OCI-LY7 (cell line): Measurements from ENCODE around the gene TTC39A.

Experiments used
- CTCF ChIP-seq: fragments of 200-600 bp; sonication (generic); conservative IDR thresholded peaks from 2 replicates; pipeline ENCODE4 v1.5.1; 2014; ENCODE audit warnings: mild to moderate bottlenecking, antibody characterized with exemption, low read length, moderate library complexity, mixed read lengths
- EZH2phosphoT487 ChIP-seq: fragments of 200-600 bp; sonication (generic); IDR thresholded peaks from 2 replicates; pipeline ENCODE4 v1.6.1; 2018; ENCODE audit warnings: low read depth, borderline replicate concordance, mild to moderate bottlenecking, mixed run types, antibody characterized with exemption, low read length, moderate library complexity, mixed read lengths

DNA sequence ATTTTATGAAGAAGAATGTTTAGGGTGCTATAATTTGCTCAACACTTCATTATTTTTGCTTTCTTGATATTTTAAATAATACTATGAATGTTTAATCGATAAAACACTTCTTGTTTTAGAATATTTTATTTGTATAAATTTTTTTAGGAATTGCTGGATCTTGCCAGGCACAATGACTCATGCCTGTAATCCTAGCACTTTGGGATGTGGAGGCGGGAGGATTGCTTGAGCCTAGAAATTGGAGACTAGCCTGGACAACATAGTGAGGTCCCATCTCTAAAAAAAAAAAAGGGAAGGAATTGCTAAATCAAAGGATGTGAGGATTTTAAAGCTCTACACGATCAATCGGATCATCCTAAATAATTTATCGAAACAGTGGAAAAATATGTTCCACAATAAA is 76.7 kb downstream of the TTC39A start:
- TF ChIP-seq CTCF (no peak), EZH2phosphoT487 (no peak)
